Activated T-cell treated with anti-CD3 and anti-CD28 coated beads, Interleukin-2, amount 50 U/mL, for 72 hours (primary cell): ENCODE measurements around the gene CELF4. TPM values are rescaled to one million over a fixed set of nuclear protein-coding genes. Genes with fewer than 3 reads are reported as not detected.

Experiments
- ATAC-seq, 2 donors: fragments of 150-1000 bp; cut with Tn5 transposase; replicated peaks in 1 of 2; 2 replicates each; pipeline ENCODE4 v1.10.0; 2021; ENCODE audit warnings: moderate library complexity in 2 of 2, mild to moderate bottlenecking in 1 of 2
- DNase-seq, 2 donors: peaks; one replicate each; pipeline ENCODE4 v3.0.0; 2021 to 2022; ENCODE audit warnings: mixed read lengths in 1 of 2
- H3K27ac Mint-ChIP-seq: one replicate; pipeline ENCODE4 v1.8.0; 2022; ENCODE audit warnings: mild to moderate bottlenecking, moderate library complexity, mixed read lengths
- H3K27me3 Mint-ChIP-seq: one replicate; pipeline ENCODE4 v1.8.0; 2022; ENCODE audit warnings: low read depth, mixed read lengths
- H3K36me3 Mint-ChIP-seq, 2 donors: one replicate each; pipeline ENCODE4 v1.8.0; 2022; ENCODE audit warnings: mixed read lengths in 2 of 2, mild to moderate bottlenecking in 1 of 2; ENCODE audit not compliant: insufficient read depth in 2 of 2
- H3K4me1 Mint-ChIP-seq: one replicate; pipeline ENCODE4 v1.8.0; 2022; ENCODE audit warnings: low read depth, mixed read lengths
- H3K4me3 Mint-ChIP-seq, 2 donors: one replicate each; pipeline ENCODE4 v1.8.0; 2022; ENCODE audit warnings: mild to moderate bottlenecking in 2 of 2, mixed read lengths in 2 of 2, moderate library complexity in 2 of 2
- H3K9me3 Mint-ChIP-seq, 2 donors: one replicate each; pipeline ENCODE4 v1.8.0; 2022; ENCODE audit warnings: mixed read lengths in 2 of 2
- total RNA-seq, 2 donors: library from RNA; stranded (reverse); gene quantifications; one replicate each; pipeline ENCODE4 v1.2.3, GENCODE V29; 2022

The CELF4 gene
- total RNA-seq, 2 donors from 2014 or later = not detected

DNA sequence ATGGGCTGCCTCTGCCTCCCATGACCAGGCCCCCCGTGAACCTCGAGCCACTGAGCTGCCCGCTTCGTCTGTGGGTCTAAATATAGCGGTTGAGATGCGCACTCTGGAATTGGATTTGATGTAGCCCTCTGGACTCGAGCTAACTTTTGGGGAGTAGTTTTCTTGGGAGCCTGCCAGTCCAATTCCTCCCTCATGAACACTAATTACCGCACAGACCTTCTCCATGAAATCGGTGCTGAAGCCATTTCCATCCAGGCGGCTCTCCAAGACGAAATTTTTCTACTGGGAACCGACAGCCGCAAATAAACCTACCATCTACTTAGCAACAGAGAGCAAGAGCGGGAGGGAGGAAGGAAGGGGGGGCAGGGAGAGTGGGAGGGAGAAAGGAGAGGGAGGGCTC is 63.6 kb downstream of the CELF4 start:
- H3K27me3 Mint-ChIP-seq = peaks cover 13% of the 10 kb centered on the region
- no peak overlapping the region for H3K4me3 Mint-ChIP-seq
- H3K27ac Mint-ChIP-seq = no peak overlapping the region
- H3K36me3 Mint-ChIP-seq = no peaks in the 10 kb centered on the region
- ATAC-seq (no peak), DNase-seq (no peak)
- no peaks in the 10 kb centered on the region for H3K4me1 Mint-ChIP-seq
- H3K9me3 Mint-ChIP-seq = no peaks in the 10 kb centered on the region

DNA sequence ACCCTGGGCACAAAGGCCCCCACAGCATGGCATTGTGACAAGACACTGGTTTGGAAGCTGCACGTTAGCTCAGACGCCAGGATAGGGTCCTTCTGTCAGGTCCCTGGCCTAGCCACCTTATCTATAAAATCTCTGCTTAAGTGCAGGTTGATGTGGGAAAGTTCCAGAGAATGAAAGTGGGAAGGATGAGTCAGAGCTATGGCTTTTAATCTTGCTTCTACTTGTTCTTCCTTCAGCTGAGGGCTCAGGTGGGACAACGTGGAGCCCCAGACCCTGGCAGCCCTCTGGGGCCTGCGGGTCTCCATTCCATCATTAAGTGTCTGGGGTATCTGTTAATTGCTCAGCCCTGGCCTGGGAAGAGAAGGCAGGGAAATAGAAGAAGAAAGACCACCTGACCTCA is 64.5 kb downstream of the CELF4 start:
- no peak for ATAC-seq
- Mint-ChIP-seq H3K27ac (no peak overlapping the region), H3K4me3 (no peak overlapping the region), H3K36me3 (no peaks in the 10 kb centered on the region), H3K4me1 (no peaks in the 10 kb centered on the region), H3K27me3 (peaks cover 13% of the 10 kb centered on the region), H3K9me3 (no peaks in the 10 kb centered on the region)
- no peak for DNase-seq

DNA sequence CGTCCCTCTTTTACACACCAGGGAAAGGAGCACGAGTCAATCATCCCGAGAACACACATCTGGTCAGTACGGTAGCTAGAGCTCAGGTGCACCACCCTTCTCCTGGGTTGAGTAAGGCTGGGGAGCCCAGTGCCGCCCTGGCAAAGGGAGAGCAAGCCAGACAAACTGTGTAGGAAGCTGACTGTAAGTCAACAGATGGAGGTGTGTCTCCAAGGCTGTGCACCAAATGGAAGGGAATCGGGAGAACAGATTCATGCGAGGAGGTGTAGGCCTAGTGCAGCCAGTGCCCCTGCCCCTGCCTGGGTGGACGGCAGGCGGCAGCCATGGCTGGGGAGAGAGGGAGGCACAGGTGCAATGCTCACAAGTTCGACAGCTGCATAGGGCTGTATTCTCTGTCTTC is 65.7 kb downstream of the CELF4 start:
- DNase-seq (no peak), ATAC-seq (no peak)
- Mint-ChIP-seq H3K9me3 (no peaks in the 10 kb centered on the region), H3K4me1 (no peaks in the 10 kb centered on the region), H3K27me3 (peaks cover 13% of the 10 kb centered on the region), H3K27ac (no peak overlapping the region), H3K36me3 (no peaks in the 10 kb centered on the region), H3K4me3 (no peak overlapping the region)

DNA sequence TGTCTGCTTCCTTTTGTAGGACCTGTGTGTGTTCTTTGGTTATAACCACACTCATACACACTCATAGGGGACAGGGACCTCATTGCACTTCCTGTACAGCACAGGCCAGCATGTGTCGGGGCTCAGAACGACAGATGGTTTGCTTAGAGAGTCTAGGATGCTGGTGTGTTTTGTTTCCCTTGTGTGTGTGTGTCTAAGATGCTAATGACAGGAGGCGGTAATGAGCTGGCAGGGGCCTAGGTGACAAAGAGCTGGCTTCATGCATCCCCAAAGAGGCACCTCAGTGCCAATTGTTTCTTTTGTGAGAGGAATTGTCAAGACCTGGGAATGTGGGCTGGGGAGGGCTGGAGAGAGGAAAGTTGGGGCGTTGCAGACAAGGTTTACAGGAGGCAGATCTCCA is 66.6 kb downstream of the CELF4 start:
- DNase-seq (no peak), ATAC-seq (no peak)
- H3K27ac Mint-ChIP-seq = no peak overlapping the region
- H3K27me3 Mint-ChIP-seq = peaks cover 13% of the 10 kb centered on the region
- no peaks in the 10 kb centered on the region for H3K4me1 Mint-ChIP-seq
- H3K9me3 Mint-ChIP-seq = no peaks in the 10 kb centered on the region
- H3K4me3 Mint-ChIP-seq = no peak overlapping the region
- no peaks in the 10 kb centered on the region for H3K36me3 Mint-ChIP-seq

DNA sequence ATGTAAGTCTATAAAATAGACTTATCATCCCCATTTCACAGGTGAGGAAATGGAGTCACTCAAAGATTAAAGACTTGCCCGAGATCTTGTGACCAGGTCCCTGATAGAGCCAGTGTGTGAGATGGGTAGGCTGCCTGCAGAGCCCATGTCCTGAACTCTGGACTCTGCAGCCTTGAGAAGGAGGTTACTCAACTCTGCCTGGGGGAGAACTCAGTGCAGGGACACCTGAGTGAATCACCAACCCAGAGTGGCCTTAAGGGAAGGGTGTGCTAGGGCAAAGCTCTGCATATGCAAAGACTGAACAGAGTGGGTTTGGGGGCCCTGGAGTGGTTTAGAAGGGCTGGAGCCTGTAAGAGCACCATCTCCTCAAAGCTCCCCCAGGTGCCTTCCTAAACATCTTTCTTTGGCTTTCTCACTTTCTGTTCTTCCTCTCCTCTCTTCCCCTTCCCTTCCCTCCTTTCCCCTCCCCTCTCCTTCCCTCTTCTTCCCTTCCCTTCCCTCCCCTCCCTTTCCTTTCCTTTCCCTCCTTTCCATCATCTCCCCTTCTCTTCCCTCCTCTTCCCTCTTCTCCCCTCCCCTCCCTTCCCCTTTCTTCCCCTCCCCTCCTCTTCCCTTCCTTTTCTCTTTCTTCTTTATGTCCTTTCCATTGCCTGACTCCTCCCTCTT is 67.6 kb downstream of the CELF4 start:
- ATAC-seq = no peak
- H3K4me1 Mint-ChIP-seq = no peaks in the 10 kb centered on the region
- peaks cover 18% of the 10 kb centered on the region for H3K27me3 Mint-ChIP-seq

DNA sequence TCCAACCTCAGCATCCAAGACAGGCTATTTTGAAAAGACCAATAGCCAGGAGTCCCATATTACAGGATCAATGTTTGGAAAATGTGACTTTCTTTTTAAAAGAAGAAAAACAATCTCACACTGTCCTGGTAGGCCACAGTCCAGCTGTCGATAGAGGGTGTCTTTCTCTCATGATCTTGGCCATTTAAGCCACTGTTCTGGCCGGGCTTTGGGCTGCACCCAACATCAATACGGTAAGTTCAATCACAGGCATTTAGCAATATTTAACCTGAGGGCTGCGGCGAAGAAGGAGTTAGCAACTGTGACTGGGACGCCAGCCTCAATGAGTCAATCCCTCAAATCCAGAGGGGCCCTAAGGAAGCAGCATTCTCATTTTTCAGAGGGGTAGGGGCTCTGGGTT is 69.0 kb downstream of the CELF4 start:
- no peaks in the 10 kb centered on the region for H3K4me1 Mint-ChIP-seq
- no peak overlapping the region for H3K4me3 Mint-ChIP-seq
- no peak for ATAC-seq
- no peaks in the 10 kb centered on the region for H3K36me3 Mint-ChIP-seq
- peaks cover 16% of the 10 kb centered on the region for H3K27me3 Mint-ChIP-seq
- H3K9me3 Mint-ChIP-seq = no peaks in the 10 kb centered on the region
- no peak for DNase-seq
- H3K27ac Mint-ChIP-seq = no peak overlapping the region

More for the DNA sequence above, 67.6 kb downstream of the CELF4 start:
- DNase-seq = no peak
- no peaks in the 10 kb centered on the region for H3K9me3 Mint-ChIP-seq
- H3K4me3 Mint-ChIP-seq = no peak overlapping the region
- no peak overlapping the region for H3K27ac Mint-ChIP-seq
- H3K36me3 Mint-ChIP-seq = no peaks in the 10 kb centered on the region

DNA sequence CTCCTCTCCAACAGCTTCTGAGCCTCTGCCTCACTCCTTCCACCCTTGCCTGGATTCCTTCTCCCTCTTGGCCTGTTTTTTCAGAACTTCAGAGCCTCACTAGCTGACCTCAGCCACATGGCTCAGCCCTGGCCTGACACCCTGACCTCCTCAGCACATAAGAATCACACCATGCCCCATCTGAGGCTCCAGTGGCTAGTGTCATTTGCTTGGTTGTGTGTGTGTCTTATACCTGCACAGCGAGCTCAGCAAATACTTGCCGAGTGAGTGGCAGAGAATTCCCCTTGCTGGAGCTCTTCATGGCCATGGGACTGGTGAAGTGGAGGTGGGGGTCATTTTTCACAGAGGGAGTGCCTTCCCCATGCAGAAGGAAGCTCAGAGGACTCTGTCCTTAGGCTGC is 70.2 kb downstream of the CELF4 start:
- H3K27me3 Mint-ChIP-seq = peaks cover 16% of the 10 kb centered on the region
- no peak overlapping the region for H3K4me3 Mint-ChIP-seq
- DNase-seq (no peak), ATAC-seq (no peak)
- no peak overlapping the region for H3K27ac Mint-ChIP-seq
- H3K36me3 Mint-ChIP-seq = no peaks in the 10 kb centered on the region
- H3K9me3 Mint-ChIP-seq = no peaks in the 10 kb centered on the region
- H3K4me1 Mint-ChIP-seq = no peaks in the 10 kb centered on the region

DNA sequence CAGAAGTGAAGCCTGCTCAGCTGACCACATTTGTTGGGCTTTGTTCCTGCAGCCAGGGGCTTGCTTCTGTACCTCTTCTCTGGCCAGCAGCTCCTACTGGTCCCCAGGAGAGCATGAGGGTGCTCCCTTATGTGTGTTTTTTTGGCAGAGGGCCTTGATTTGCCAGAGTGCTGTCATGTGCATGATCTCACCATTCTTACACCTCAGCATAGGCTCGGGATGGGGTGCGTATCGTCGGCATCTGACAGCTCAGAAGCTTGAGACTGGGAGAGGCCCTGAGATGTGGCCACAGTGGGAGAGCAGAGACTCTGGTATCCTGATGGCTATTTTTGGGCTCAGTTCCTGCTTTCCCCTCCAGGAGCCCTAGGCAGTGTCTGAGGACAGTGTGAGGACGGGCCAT is 71.2 kb downstream of the CELF4 start:
- H3K36me3 Mint-ChIP-seq = no peaks in the 10 kb centered on the region
- peaks cover 16% of the 10 kb centered on the region for H3K27me3 Mint-ChIP-seq
- no peak overlapping the region for H3K27ac Mint-ChIP-seq
- H3K9me3 Mint-ChIP-seq = no peaks in the 10 kb centered on the region
- no peak for DNase-seq
- ATAC-seq = no peak
- H3K4me3 Mint-ChIP-seq = no peak overlapping the region
- no peaks in the 10 kb centered on the region for H3K4me1 Mint-ChIP-seq

DNA sequence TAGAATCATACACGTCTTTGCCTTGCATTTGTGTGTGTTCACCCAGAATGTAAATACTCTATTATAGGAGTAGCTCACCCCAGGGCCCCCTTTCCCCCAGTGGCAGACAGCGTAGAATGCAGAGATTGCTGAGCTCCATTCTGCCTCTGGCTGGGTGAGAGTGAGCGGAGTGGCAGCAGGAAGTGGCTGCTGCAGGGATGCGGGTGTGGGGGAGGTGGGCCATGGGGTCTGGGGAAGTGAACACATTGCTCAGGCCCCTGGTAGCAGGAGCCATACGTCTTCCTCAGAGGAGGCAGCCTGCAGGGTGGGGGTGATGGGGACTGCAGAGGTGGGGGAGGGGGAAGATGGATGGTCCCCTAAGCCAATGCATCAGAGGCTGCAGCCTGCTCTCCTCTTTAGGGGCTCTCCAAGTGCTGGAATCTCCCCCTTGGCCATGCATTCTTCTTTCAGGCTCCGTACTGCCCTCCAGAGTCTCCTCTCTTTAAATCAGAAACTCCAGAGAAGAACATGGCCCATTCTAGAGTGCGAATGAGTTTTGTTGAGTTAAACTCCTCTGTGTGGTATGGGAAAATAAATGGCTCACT is 72.2 kb downstream of the CELF4 start:
- H3K9me3 Mint-ChIP-seq = no peaks in the 10 kb centered on the region
- H3K4me3 Mint-ChIP-seq = no peak overlapping the region
- H3K27ac Mint-ChIP-seq = no peak overlapping the region
- H3K4me1 Mint-ChIP-seq = no peaks in the 10 kb centered on the region
- DNase-seq (no peak), ATAC-seq (no peak)
- H3K36me3 Mint-ChIP-seq = no peaks in the 10 kb centered on the region
- peaks cover 18% of the 10 kb centered on the region for H3K27me3 Mint-ChIP-seq

DNA sequence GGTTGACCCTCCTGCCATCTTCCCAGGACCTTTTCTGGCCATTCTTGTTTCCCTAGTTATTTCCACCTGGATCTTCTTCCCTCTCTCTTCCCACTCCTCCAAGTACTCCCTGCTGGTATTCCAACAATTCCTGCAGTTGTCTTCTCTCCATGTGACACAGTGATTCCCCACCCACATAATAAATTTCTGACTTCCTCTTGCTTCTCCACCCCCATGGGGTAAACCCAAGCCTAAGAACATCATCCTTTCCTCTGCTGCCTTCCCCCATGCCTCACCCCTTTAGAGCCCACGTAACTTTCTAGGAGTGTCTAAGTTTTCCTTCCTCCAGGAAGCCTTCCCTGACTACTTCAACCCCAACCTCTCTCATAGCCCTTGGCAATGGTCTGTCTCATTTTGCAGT is 72.6 kb downstream of the CELF4 start:
- no peaks in the 10 kb centered on the region for H3K4me1 Mint-ChIP-seq
- no peaks in the 10 kb centered on the region for H3K9me3 Mint-ChIP-seq
- DNase-seq (no peak), ATAC-seq (no peak)
- no peaks in the 10 kb centered on the region for H3K36me3 Mint-ChIP-seq
- H3K27me3 Mint-ChIP-seq = peaks cover 23% of the 10 kb centered on the region
- no peak overlapping the region for H3K27ac Mint-ChIP-seq
- H3K4me3 Mint-ChIP-seq = no peak overlapping the region

DNA sequence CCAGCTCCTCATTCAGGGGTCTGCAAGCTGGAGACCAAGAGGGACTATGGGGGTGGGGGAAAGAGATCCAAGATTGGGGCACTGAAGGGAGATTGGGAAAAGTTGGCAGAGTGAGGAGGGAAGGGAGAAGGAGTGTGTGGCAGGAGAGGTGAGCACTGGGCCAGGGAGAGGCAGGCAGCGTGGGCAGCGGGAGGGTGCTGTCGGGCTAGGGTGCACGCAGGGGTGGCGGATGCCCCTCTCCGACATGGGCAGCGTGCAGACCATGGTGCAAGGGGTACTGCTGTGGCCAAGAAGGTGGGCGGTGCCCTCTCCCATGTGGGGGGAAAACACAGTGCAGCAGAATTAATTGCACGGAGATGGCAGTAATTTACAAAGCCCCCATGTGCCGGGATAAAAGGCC is 74.1 kb downstream of the CELF4 start:
- no peak overlapping the region for H3K4me3 Mint-ChIP-seq
- H3K4me1 Mint-ChIP-seq = no peaks in the 10 kb centered on the region
- H3K27me3 Mint-ChIP-seq = peaks cover 37% of the 10 kb centered on the region
- H3K9me3 Mint-ChIP-seq = no peaks in the 10 kb centered on the region
- DNase-seq (no peak), ATAC-seq (no peak)
- H3K36me3 Mint-ChIP-seq = no peaks in the 10 kb centered on the region
- H3K27ac Mint-ChIP-seq = no peak overlapping the region

DNA sequence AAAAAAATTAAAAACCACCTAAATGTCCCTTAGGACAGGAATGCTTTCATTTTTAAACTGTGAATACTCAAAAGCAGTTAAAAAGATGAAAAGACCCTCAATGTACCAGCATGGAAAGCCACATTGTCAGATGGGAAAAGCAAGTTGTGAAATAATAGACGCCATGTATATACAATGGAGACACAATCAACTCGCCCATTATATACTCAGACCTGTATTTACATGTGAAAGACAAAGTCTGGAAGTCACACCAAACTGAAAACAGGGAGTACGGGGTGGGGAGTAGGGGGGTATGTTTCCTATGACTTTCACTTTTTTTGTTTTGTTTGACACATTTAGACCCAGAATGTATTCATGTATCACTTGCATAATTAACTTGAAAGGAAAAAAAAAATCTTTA is 75.6 kb downstream of the CELF4 start:
- Mint-ChIP-seq H3K36me3 (no peaks in the 10 kb centered on the region), H3K27me3 (peaks cover 48% of the 10 kb centered on the region), H3K27ac (no peak overlapping the region), H3K4me3 (no peak overlapping the region), H3K9me3 (no peaks in the 10 kb centered on the region), H3K4me1 (peaks cover 5% of the 10 kb centered on the region)
- ATAC-seq = no peak
- no peak for DNase-seq

DNA sequence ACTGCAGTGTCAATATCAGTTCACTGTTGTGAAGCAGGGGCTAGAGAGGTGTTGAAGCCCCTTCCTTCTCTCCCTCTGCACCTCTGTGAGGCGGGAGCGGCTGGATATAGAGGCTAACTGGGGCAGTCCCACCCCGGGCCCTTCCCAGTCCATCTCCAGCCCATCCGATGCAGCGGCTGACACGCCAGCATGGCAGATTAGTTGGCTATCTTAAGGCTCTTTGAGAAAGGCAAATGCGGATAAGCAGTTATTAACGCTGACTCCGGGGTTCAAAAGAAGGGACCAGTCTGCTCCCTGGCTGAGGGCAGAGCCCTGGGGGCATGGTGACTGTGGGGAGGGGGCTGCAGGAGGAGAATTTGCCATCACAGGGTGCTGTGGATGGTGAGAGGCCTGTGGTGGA is 76.6 kb downstream of the CELF4 start:
- H3K27me3 Mint-ChIP-seq = peaks cover 56% of the 10 kb centered on the region
- H3K9me3 Mint-ChIP-seq = no peaks in the 10 kb centered on the region
- no peak for ATAC-seq
- no peak for DNase-seq
- no peaks in the 10 kb centered on the region for H3K36me3 Mint-ChIP-seq
- H3K27ac Mint-ChIP-seq = no peak overlapping the region
- H3K4me1 Mint-ChIP-seq = peaks cover 5% of the 10 kb centered on the region
- no peak overlapping the region for H3K4me3 Mint-ChIP-seq

DNA sequence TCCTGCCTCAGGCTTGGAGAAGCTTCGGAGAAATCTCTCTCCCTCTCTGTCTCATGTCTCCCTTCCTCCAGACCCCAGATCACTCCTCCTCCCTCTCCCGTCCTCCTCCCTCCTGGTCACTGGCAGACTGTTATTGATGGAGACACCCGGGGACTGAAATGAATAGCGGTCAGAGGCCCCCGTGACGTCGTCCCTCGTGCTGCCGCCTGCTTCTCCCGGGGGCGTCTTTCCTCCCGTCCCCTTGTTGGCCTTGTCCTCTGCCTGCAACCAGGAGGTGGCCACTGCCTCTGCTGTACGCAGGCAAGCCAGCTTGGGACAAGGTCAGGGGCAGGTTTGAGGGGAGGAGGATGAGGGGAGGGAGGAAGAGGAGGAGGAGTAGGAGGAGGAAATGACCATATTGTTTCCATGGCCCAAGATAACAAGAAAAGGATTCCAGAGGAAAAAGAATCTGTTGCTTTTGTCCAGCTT is 78.2 kb downstream of the CELF4 start:
- Mint-ChIP-seq H3K9me3 (no peaks in the 10 kb centered on the region), H3K27me3 (peaks cover 59% of the 10 kb centered on the region), H3K4me1 (peaks cover 5% of the 10 kb centered on the region), H3K4me3 (no peak overlapping the region), H3K27ac (no peak overlapping the region), H3K36me3 (no peaks in the 10 kb centered on the region)
- ATAC-seq (no peak), DNase-seq (no peak)
